ENCODE results near the gene MED13L. TPM values are rescaled to one million over a fixed set of nuclear protein-coding genes. Genes with fewer than 3 reads are reported as not detected.

Gene MED13L
- total and polyA plus RNA-seq, 2 donors (not counting 3 experiments of a cell fraction or from before 2014, with no cell fraction given): 27.4 to 93.6 TPM

DNA sequence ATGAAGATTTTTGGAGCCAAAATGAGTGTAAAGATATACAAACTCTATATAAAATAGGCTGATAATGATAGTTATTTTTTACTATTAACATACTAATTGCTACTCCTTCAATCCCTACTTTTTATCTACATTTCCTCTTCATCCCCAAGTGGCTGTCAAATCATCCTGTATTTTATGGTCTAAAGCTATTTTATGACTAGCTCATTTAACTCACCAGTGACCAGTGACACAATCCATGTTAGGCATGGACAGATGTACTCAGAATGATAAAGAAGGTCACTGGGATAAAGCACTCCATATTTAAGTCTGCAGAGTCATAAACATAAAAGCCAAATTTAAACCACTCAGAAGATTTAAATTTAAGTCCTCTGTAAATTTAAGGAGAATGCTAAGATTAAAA is 183.0 kb downstream of the MED13L start:
- TF ChIP-seq, protein P1, sequence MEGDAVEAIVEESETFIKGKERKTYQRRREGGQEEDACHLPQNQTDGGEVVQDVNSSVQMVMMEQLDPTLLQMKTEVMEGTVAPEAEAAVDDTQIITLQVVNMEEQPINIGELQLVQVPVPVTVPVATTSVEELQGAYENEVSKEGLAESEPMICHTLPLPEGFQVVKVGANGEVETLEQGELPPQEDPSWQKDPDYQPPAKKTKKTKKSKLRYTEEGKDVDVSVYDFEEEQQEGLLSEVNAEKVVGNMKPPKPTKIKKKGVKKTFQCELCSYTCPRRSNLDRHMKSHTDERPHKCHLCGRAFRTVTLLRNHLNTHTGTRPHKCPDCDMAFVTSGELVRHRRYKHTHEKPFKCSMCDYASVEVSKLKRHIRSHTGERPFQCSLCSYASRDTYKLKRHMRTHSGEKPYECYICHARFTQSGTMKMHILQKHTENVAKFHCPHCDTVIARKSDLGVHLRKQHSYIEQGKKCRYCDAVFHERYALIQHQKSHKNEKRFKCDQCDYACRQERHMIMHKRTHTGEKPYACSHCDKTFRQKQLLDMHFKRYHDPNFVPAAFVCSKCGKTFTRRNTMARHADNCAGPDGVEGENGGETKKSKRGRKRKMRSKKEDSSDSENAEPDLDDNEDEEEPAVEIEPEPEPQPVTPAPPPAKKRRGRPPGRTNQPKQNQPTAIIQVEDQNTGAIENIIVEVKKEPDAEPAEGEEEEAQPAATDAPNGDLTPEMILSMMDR (IDR thresholded peaks at IDR 0.05; ENCODE audit: extremely low read depth in 1 of 2, insufficient read depth in 1 of 2, low read depth in 1 of 2, low read length in 2 of 2): no peak
- H3K27me3 ChIP-seq (ENCODE audit: control insufficient read depth in 2 of 2, insufficient read depth in 2 of 2, low read length in 2 of 2): no peaks in the 10 kb centered on the region
- no peak overlapping the region for H3K27ac ChIP-seq (ENCODE audit: insufficient read depth, low read depth, low read length)
- peaks cover 2% of the 10 kb centered on the region for H4K20me1 ChIP-seq (replicated peaks; ENCODE audit: control insufficient read depth, extremely low read depth, insufficient read depth, low read length)
- H3K9ac ChIP-seq (replicated peaks; ENCODE audit: extremely low read depth, insufficient read depth, low read length): no peak overlapping the region
- no peaks in the 10 kb centered on the region for H3K9me3 ChIP-seq (replicated peaks; ENCODE audit: control insufficient read depth, insufficient read depth, low read length)
- H3K36me3 ChIP-seq (ENCODE audit: control insufficient read depth in 2 of 2, extremely low read depth in 1 of 2, insufficient read depth in 2 of 2, low read length in 2 of 2): no peaks in the 10 kb centered on the region
- ChIA-PET CTCF (interaction anchor here (1.4 to 1.6 kb wide), 2 partner anchors 47 to 77 kb away, joined by 3 read pairs; no protein-coding TSS in a partner anchor), POLR2A (no interaction called here)
- dilution Hi-C loops (cut with MboI; ENCODE audit: extremely low pct_ligation_motif_present, low sequenced_read_pairs): no loop called here
- no peak overlapping the region for H3K4me3 ChIP-seq (replicated peaks in 1 of 3; ENCODE audit: insufficient read depth in 1 of 3, low read depth in 1 of 3, low read length in 3 of 3)
- BruUV-seq (replicated peaks): no TSS peak
- peaks cover 22% of the 10 kb centered on the region for H3K79me2 ChIP-seq (ENCODE audit: control insufficient read depth, insufficient read depth, low read length)
- no peaks in the 10 kb centered on the region for H3K9me1 ChIP-seq (replicated peaks; ENCODE audit: control insufficient read depth, extremely low read depth, insufficient read depth, low read length)
- intact Hi-C loops (cut with micrococcal nuclease): loop anchor here (2.0 kb wide), 1 partner anchor 14 kb away; no protein-coding TSS in a partner anchor
- DNase-seq (ENCODE audit: low read depth, low spot score): no peak
- H2AFZ ChIP-seq (ENCODE audit: low read depth, low read length): no peak overlapping the region
- no peak for FAIRE-seq
- no peaks in the 10 kb centered on the region for H3K4me1 ChIP-seq (ENCODE audit: control insufficient read depth, extremely low read depth, insufficient read depth, low read length)
- no peak overlapping the region for H3K4me2 ChIP-seq (ENCODE audit: insufficient read depth, low read length)

DNA sequence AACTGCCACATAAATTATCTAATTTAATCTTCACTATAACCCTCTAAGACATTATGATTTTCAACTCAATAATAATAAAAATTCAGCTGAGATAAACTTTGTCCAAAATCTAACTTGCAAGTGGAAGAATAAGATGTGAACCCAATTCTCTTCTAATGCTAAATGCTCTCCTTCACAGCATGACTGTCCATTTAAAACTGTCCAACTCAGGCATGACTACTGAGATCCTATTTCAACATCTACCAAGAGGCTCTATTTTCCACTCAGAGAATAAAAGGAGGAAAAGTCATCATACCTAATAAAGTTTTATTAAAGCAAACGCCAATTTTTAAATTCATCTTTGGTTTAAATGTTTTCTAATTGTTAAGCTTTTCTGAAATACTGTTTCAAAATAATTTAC is 183.6 kb downstream of the MED13L start:
- no peaks in the 10 kb centered on the region for H3K9me3 ChIP-seq (replicated peaks; ENCODE audit: control insufficient read depth, insufficient read depth, low read length)
- peaks cover 2% of the 10 kb centered on the region for H4K20me1 ChIP-seq (replicated peaks; ENCODE audit: control insufficient read depth, extremely low read depth, insufficient read depth, low read length)
- H3K79me2 ChIP-seq (ENCODE audit: control insufficient read depth, insufficient read depth, low read length): peaks cover 16% of the 10 kb centered on the region
- TF ChIP-seq JUN (IDR thresholded peaks at IDR 0.05; ENCODE audit: borderline replicate concordance, insufficient read depth, insufficient read length, low read depth) (no peak), FOS (IDR thresholded peaks at IDR 0.05; ENCODE audit: borderline replicate concordance, insufficient read depth, low read length) (no peak), POLR2AphosphoS5 (IDR thresholded peaks at IDR 0.05; ENCODE audit: insufficient read depth, low read depth, low read length) (no peak), EZH2 (IDR thresholded peaks at IDR 0.05; ENCODE audit: borderline replicate concordance, low read depth, low read length, severe bottlenecking) (no peak), GATA2 (IDR thresholded peaks at IDR 0.05; ENCODE audit: insufficient read depth, insufficient read length, low read depth, low read length) (no peak), POLR2A (IDR thresholded peaks at IDR 0.05; ENCODE audit: low read depth, low read length) (no peak), MYC (IDR thresholded peaks at IDR 0.05; ENCODE audit: low read depth, low read length) (no peak)
- TF ChIP-seq, protein P2, sequence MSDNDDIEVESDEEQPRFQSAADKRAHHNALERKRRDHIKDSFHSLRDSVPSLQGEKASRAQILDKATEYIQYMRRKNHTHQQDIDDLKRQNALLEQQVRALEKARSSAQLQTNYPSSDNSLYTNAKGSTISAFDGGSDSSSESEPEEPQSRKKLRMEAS (IDR thresholded peaks at IDR 0.05; ENCODE audit: insufficient read depth, insufficient read length): no peak
- TF ChIP-seq, protein P1 (IDR thresholded peaks at IDR 0.05; ENCODE audit: extremely low read depth in 1 of 2, insufficient read depth in 1 of 2, low read depth in 1 of 2, low read length in 2 of 2): no peak
- dilution Hi-C loops (cut with MboI; ENCODE audit: extremely low pct_ligation_motif_present, low sequenced_read_pairs): no loop called here
- H3K4me1 ChIP-seq (ENCODE audit: control insufficient read depth, extremely low read depth, insufficient read depth, low read length): no peaks in the 10 kb centered on the region
- H3K4me2 ChIP-seq (ENCODE audit: insufficient read depth, low read length): no peak overlapping the region
- no peak overlapping the region for H2AFZ ChIP-seq (ENCODE audit: low read depth, low read length)
- intact Hi-C loops (cut with micrococcal nuclease): loop anchor here (2.0 kb wide), 1 partner anchor 15 kb away; no protein-coding TSS in a partner anchor
- no TSS peak for BruUV-seq (replicated peaks)
- no peak overlapping the region for H3K4me3 ChIP-seq (replicated peaks in 1 of 3; ENCODE audit: insufficient read depth in 1 of 3, low read depth in 1 of 3, low read length in 3 of 3)
- CTCF ChIA-PET: interaction anchor here (1.4 to 1.6 kb wide), 2 partner anchors 48 to 78 kb away, joined by 3 read pairs; no protein-coding TSS in a partner anchor
- H3K27me3 ChIP-seq (ENCODE audit: control insufficient read depth in 2 of 2, insufficient read depth in 2 of 2, low read length in 2 of 2): no peaks in the 10 kb centered on the region
- no peak for DNase-seq (ENCODE audit: low read depth, low spot score)
- POLR2A ChIA-PET: no interaction called here
- no peaks in the 10 kb centered on the region for H3K36me3 ChIP-seq (ENCODE audit: control insufficient read depth in 2 of 2, extremely low read depth in 1 of 2, insufficient read depth in 2 of 2, low read length in 2 of 2)
- H3K9ac ChIP-seq (replicated peaks; ENCODE audit: extremely low read depth, insufficient read depth, low read length): no peak overlapping the region
- no peaks in the 10 kb centered on the region for H3K9me1 ChIP-seq (replicated peaks; ENCODE audit: control insufficient read depth, extremely low read depth, insufficient read depth, low read length)
- no peak overlapping the region for H3K27ac ChIP-seq (ENCODE audit: insufficient read depth, low read depth, low read length)
- FAIRE-seq: no peak
